ENCODE measurements around the gene VMAC.

VMAC gene

GRCh38 chr19:5907241-5907640 lies 2.6 kb downstream of the VMAC start:
- FAIRE-seq, result no peak

- FAIRE-seq, result no peak
Measured at GRCh38 chr19:5908773-5909442, 4.2 kb downstream of the VMAC start.

GRCh38 chr19:5910638-5910907 lies 5.9 kb downstream of the VMAC start:
- no peak for FAIRE-seq

GRCh38 chr19:5911366-5911765 lies 6.7 kb downstream of the VMAC start:
- FAIRE-seq, result no peak

- FAIRE-seq, result no peak
Measured at GRCh38 chr19:5913739-5914357, 9.2 kb downstream of the VMAC start, which contains the start of gene CAPS. TSS of gene CAPS (plus strand) at chr19:5914254. CDS start at chr19:5914407, 153 bp downstream.

- no peak for FAIRE-seq
Measured at GRCh38 chr19:5914358-5914774, 9.7 kb downstream of the VMAC start.

- FAIRE-seq, result no peak
Measured at GRCh38 chr19:5914946-5915781, 10.5 kb downstream of the VMAC start.

GRCh38 chr19:5915782-5916165 lies 11.1 kb downstream of the VMAC start:
- no peak for FAIRE-seq

- FAIRE-seq, result no peak
Measured at GRCh38 chr19:5916181-5916708, 11.6 kb downstream of the VMAC start.

- no peak for FAIRE-seq
Measured at GRCh38 chr19:5917431-5918107, 12.9 kb downstream of the VMAC start.

GRCh38 chr19:5918463-5919079 lies 13.9 kb downstream of the VMAC start:
- FAIRE-seq, result no peak

GRCh38 chr19:5921516-5922160 lies 17.0 kb downstream of the VMAC start:
- no peak for FAIRE-seq

GRCh38 chr19:5922161-5922545 lies 17.5 kb downstream of the VMAC start:
- FAIRE-seq, result no peak

GRCh38 chr19:5923356-5923755 lies 18.7 kb downstream of the VMAC start:
- no peak for FAIRE-seq

- no peak for FAIRE-seq
Measured at GRCh38 chr19:5925830-5926427, 21.3 kb downstream of the VMAC start.

- FAIRE-seq, result no peak
Measured at GRCh38 chr19:5926641-5927440, 22.2 kb downstream of the VMAC start.

- no peak for FAIRE-seq
Measured at GRCh38 chr19:5927441-5927821, 22.8 kb downstream of the VMAC start.

- no peak for FAIRE-seq
Measured at GRCh38 chr19:5929179-5929578, 24.5 kb downstream of the VMAC start.

- no peak for FAIRE-seq
Measured at GRCh38 chr19:5929625-5930024, 25.0 kb downstream of the VMAC start.

GRCh38 chr19:5931251-5931650 lies 26.6 kb downstream of the VMAC start:
- FAIRE-seq, result no peak

- no peak for FAIRE-seq
Measured at GRCh38 chr19:5932146-5932545, 27.5 kb downstream of the VMAC start.
